NB4 (cell line): ENCODE measurements around the gene CLIC5.

Experiments used
- DNase-seq: peaks from one replicate; pipeline ENCODE4 v3.0.0; 2010; ENCODE audit warnings: low read depth
- H3K4me3 ChIP-seq: one replicate; pipeline ENCODE4 v1.5.1; 2011; ENCODE audit warnings: mild to moderate bottlenecking, low read depth, low read length, moderate library complexity
- CTCF ChIP-seq: IDR thresholded peaks from one replicate; pipeline ENCODE4 v1.5.1; 2012; ENCODE audit warnings: low read depth, low read length
- MAX ChIP-seq: IDR thresholded peaks from 2 replicates; pipeline ENCODE4 v1.6.1; 2011; ENCODE audit warnings: low read depth, low read length
- MYC ChIP-seq: IDR thresholded peaks from 2 replicates; pipeline ENCODE4 v1.6.1; 2011; ENCODE audit warnings: low read depth, low read length
- POLR2A ChIP-seq: IDR thresholded peaks from 2 replicates; pipeline ENCODE4 v1.6.1; 2011; ENCODE audit warnings: mild to moderate bottlenecking; ENCODE audit not compliant: insufficient read length; ENCODE audit errors: extremely low read depth

Gene CLIC5

DNA sequence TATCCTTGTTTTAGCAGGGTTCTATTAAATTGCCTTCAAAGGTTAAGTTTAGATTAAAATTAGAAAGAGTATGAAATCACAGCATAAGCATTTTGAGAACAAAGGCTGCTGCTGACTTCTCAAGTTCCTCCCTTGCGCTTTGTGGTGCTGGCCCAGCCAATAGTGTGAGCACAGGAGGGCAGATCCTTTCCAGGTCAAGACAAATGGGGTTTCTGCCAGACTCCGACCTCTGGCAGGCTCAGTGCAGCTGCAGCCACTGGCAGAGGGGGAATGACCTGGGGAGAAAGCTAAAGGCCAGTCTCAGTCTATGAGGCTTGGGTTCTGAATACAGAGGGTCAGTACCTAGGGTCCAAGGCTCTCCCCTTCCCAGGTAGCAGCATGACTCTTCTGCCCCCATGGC, 27.0 kb downstream of the CLIC5 start:
- H3K4me3 ChIP-seq: no peak overlapping the region
- TF ChIP-seq POLR2A: no peak
- TF ChIP-seq MAX: no peak
- TF ChIP-seq MYC: no peak
- TF ChIP-seq CTCF: no peak
- DNase-seq: no peak

DNA sequence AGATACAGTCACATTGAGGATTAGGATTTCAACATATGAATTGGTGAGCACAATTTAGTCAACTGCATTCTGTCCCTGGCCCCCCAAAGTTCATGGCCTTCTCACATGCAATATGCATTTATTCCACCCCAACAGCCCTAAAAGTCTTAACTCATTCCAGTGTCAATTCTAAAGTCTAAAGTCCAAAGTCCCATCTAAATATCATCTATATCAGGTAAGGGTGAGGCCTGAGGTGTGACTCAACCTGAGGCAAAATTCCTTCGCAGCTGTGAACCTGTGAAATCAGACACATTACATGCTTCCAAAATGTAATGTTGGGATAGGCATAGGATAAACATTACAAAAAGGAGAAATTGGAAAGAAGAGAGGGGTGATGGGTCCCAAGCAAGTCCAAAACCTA, 27.8 kb downstream of the CLIC5 start:
- no peak overlapping the region for H3K4me3 ChIP-seq
- DNase-seq: no peak
- TF ChIP-seq MYC: no peak
- no peak for TF ChIP-seq CTCF
- TF ChIP-seq POLR2A: no peak
- no peak for TF ChIP-seq MAX

- no peak for DNase-seq
- H3K4me3 ChIP-seq: no peak overlapping the region
- TF ChIP-seq POLR2A (no peak), MYC (no peak), CTCF (no peak), MAX (no peak)
These were observed 28.9 kb downstream of the CLIC5 start for GRCh38 chr6:45986746-45987274.

DNA sequence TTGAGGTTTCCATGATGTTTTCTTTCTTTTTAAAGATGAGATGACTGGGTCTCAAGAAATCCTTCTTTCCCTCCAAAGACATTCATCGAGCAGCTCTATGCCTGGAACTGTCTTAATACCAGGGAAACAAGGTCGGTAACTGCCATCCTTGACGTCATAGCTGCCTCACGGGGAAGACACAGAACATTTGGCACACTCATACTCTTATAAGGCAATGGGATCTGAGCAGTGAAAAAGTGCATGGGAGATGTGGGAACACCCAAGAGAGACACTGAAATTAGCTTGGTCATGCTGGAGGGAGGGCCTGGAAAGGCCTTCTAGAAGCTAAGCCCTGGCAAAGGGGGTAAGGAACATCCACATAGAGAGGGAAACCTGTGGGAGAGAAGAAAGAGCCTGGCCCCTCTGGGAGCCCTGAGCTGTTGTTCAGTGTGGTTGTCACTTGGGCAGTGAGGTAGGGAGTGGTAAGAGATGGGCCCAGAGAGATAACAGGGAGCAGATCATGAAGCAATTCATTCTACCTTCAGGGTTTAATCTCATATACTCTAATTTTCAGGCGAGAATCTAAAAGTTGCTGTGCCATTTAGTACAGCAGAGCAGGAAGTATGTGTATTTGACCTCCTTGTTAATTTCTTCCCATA, 30.8 kb downstream of the CLIC5 start:
- DNase-seq: no peak
- H3K4me3 ChIP-seq: no peak overlapping the region
- TF ChIP-seq CTCF (no peak), MYC (no peak), MAX (no peak), POLR2A (no peak)

DNA sequence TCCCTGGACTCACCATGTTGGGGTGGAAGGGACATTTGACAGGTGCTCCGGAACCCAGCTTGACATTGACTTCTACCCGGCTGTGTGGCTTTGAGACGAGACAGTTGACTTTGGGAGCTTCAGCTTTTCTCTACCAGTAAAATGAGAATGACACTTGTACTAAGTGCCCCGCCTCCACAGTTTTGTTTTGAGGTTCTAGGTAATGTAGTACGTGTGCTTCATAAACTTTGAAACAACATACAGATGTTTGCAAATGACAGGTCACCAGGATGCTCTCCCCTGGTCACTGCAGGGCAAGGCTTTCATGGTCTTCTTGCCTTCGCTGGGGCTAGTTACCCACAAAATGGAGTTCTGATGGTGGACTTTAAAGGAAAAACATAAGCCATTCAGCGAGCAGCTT, 31.3 kb downstream of the CLIC5 start:
- TF ChIP-seq MAX: no peak
- no peak for TF ChIP-seq CTCF
- TF ChIP-seq MYC: no peak
- no peak for TF ChIP-seq POLR2A
- DNase-seq: no peak
- no peak overlapping the region for H3K4me3 ChIP-seq

GRCh38 chr6:45983062-45983461, 32.6 kb downstream of the CLIC5 start:
- no peak for TF ChIP-seq MAX
- no peak for TF ChIP-seq CTCF
- no peak for TF ChIP-seq MYC
- no peak for TF ChIP-seq POLR2A
- no peak for DNase-seq

More at GRCh38 chr6:45983062-45983461, 32.6 kb downstream of the CLIC5 start:
- H3K4me3 ChIP-seq: no peak overlapping the region
